ENCODE measurements around the gene RAB3IL1.

DNA sequence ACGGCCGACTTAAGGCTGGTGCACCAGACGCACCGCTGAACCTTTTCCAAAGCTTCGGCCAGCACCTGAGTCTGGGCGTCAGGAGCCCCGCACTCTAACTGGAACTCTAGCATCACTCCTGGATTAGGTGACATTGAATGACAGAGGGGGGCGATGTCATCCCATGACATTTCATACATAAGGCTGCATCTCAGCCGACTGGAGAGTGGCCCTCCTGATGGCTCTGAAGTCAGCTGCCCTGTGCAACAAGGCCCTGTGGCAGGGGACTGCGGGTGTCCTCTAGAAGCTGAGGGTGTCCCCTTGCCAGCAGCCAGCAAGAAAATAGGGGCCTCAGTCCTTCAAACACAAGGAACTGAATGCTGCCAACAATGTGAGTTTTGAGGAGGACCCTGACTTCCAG is 16.0 kb downstream of the RAB3IL1 start:
- TF ChIP-seq WT1 (tag by site-specific recombination; IDR thresholded peaks at IDR 0.05) (no peak), ZBTB21 (tag by site-specific recombination; IDR thresholded peaks at IDR 0.05) (no peak), ZNF514 (tag by site-specific recombination; IDR thresholded peaks at IDR 0.05) (no peak), ZNF140 (tag by site-specific recombination; IDR thresholded peaks at IDR 0.05) (no peak)
- TF ChIP-seq, protein P1, sequence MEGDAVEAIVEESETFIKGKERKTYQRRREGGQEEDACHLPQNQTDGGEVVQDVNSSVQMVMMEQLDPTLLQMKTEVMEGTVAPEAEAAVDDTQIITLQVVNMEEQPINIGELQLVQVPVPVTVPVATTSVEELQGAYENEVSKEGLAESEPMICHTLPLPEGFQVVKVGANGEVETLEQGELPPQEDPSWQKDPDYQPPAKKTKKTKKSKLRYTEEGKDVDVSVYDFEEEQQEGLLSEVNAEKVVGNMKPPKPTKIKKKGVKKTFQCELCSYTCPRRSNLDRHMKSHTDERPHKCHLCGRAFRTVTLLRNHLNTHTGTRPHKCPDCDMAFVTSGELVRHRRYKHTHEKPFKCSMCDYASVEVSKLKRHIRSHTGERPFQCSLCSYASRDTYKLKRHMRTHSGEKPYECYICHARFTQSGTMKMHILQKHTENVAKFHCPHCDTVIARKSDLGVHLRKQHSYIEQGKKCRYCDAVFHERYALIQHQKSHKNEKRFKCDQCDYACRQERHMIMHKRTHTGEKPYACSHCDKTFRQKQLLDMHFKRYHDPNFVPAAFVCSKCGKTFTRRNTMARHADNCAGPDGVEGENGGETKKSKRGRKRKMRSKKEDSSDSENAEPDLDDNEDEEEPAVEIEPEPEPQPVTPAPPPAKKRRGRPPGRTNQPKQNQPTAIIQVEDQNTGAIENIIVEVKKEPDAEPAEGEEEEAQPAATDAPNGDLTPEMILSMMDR (tag by site-specific recombination; IDR thresholded peaks at IDR 0.05) = no peak
